Parathyroid adenoma (tissue), 2 donors: ENCODE data around the gene SPA17.

Experiments
- H2AFZ ChIP-seq: fragments of 300-600 bp; sonication (generic); one replicate; pipeline ENCODE4 v1.7.0; 2017; ENCODE audit warnings: antibody characterized with exemption, mild to moderate bottlenecking
- H3K27ac ChIP-seq: fragments of 300-600 bp; sonication (generic); one replicate; pipeline ENCODE4 v1.7.0; 2017
- H3K27me3 ChIP-seq: fragments of 300-600 bp; sonication (generic); one replicate; pipeline ENCODE4 v1.7.0; 2017; ENCODE audit warnings: low read length; ENCODE audit not compliant: control insufficient read depth, insufficient read depth
- H3K36me3 ChIP-seq: fragments of 300-600 bp; sonication (generic); one replicate; pipeline ENCODE4 v1.7.0; 2017; ENCODE audit warnings: low read length; ENCODE audit not compliant: control insufficient read depth, insufficient read depth
- H3K4me1 ChIP-seq: fragments of 300-600 bp; sonication (generic); one replicate; pipeline ENCODE4 v1.7.0; 2017; ENCODE audit warnings: control low read depth
- H3K4me2 ChIP-seq: fragments of 300-600 bp; sonication (generic); one replicate; pipeline ENCODE4 v1.7.0; 2017; ENCODE audit warnings: low read length
- H3K4me3 ChIP-seq: fragments of 300-600 bp; sonication (generic); one replicate; pipeline ENCODE4 v1.7.0; 2017; ENCODE audit warnings: low read depth, low read length
- H3K79me2 ChIP-seq: fragments of 300-600 bp; sonication (generic); one replicate; pipeline ENCODE4 v1.7.0; 2017; ENCODE audit warnings: control low read depth
- H3K9ac ChIP-seq: fragments of 300-600 bp; sonication (generic); one replicate; pipeline ENCODE4 v1.7.0; 2017; ENCODE audit warnings: mild to moderate bottlenecking
- H3K9me3 ChIP-seq: fragments of 300-600 bp; sonication (generic); one replicate; pipeline ENCODE4 v1.7.0; 2017; ENCODE audit warnings: low read length; ENCODE audit not compliant: control insufficient read depth
- TF ChIP-seq, protein P1 (sequence below): fragments of 300-600 bp; sonication (generic); IDR thresholded peaks from one replicate; pipeline ENCODE4 v1.7.0; 2017; ENCODE audit warnings: antibody characterized with exemption, mild to moderate bottlenecking
- donor health status: primary hyperparathyroidism.

The SPA17 gene

DNA sequence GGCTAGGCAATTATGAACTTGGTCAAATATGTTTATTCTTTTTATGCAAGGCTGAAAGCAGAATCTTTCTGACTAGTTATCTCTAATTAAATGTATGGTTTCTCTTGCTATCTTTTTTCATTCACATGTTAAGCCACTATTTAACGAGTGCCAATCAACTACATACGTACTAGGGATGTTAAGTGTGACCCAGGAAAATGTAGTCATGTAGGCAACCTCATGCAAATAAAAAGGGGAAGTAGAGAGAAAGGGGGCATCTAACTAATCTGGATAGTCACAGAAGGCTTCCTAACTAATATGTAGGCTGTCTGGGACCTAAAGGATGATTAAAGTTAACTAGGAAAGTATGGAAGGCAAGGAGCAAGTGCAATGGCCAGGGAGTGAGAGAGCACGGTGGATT lies 27.6 kb upstream of the SPA17 start:
- Histone ChIP-seq H3K4me1 (no peaks in the 10 kb centered on the region), H3K9ac (no peak overlapping the region), H3K27me3 (no peaks in the 10 kb centered on the region), H3K36me3 (no peaks in the 10 kb centered on the region), H3K9me3 (no peaks in the 10 kb centered on the region), H3K4me2 (no peak overlapping the region), H2AFZ (no peak overlapping the region), H3K27ac (no peak overlapping the region), H3K4me3 (no peak overlapping the region), H3K79me2 (no peaks in the 10 kb centered on the region)
- TF ChIP-seq, protein P1, sequence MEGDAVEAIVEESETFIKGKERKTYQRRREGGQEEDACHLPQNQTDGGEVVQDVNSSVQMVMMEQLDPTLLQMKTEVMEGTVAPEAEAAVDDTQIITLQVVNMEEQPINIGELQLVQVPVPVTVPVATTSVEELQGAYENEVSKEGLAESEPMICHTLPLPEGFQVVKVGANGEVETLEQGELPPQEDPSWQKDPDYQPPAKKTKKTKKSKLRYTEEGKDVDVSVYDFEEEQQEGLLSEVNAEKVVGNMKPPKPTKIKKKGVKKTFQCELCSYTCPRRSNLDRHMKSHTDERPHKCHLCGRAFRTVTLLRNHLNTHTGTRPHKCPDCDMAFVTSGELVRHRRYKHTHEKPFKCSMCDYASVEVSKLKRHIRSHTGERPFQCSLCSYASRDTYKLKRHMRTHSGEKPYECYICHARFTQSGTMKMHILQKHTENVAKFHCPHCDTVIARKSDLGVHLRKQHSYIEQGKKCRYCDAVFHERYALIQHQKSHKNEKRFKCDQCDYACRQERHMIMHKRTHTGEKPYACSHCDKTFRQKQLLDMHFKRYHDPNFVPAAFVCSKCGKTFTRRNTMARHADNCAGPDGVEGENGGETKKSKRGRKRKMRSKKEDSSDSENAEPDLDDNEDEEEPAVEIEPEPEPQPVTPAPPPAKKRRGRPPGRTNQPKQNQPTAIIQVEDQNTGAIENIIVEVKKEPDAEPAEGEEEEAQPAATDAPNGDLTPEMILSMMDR = no peak

DNA sequence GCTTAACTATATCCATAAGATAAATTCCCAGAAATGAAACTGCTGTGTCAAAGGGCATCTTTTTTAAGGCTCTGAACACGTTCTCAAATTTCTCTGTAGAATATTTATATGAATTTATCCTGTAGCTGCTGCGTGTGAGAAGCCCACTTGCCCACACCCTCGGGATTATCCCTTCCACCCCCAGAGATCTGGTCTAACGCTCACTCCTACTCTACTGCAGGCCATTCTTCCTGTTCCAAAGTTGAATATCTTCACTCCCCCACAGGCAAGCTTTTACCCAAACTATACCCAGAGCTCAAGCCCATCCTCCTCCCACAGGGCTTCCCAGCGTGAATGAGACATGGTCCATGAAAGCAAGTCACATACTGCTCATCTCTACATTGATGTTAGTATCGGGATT lies 25.1 kb upstream of the SPA17 start:
- no peaks in the 10 kb centered on the region for H3K4me1 ChIP-seq
- TF ChIP-seq, protein P1 = no peak
- H3K4me2 ChIP-seq = no peak overlapping the region
- no peaks in the 10 kb centered on the region for H3K36me3 ChIP-seq
- no peaks in the 10 kb centered on the region for H3K79me2 ChIP-seq
- H2AFZ ChIP-seq = no peak overlapping the region
- no peak overlapping the region for H3K4me3 ChIP-seq
- H3K9ac ChIP-seq = no peak overlapping the region
- H3K27me3 ChIP-seq = no peaks in the 10 kb centered on the region
- H3K27ac ChIP-seq = no peak overlapping the region
- no peaks in the 10 kb centered on the region for H3K9me3 ChIP-seq

DNA sequence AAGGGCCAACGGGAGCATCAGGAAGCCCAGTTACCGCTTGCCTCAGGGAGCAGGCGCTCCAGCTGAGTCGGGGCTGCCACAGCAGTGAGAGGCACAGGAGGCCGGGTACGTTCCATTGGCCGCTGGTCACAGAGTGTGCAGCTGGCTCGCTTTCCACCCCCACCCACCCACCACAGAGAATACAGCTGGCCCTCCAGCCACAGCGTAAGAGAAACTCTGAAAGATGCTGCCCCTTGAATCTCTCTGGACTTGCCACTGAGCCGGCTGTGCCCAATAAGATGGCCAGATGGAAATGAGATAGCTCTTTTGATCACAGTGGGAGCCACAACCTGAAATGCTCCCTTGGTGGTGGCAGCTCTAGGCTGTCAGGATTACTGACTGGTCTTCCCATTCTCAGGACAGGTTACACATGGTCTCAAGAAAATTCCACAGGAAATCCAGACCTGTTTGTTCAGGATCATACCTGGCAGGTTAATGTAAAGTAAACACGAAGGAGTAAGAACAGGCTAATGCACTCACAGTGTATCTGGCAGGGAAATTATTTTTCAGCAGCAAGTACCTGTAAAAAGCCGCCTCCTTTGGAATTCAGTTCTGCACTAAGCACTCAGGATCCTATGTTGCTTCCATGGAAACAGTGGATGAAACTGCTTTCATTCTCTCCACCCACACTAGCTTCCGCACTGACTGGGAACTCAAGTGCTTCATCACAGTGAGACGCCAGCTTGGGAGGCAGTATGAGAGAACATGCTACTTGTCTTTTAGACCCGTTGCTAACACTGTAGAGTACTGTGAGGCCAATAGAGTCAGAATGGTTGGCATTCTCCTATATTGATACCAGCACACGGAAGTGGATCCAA lies 16.7 kb upstream of the SPA17 start:
- H3K36me3 ChIP-seq = no peaks in the 10 kb centered on the region
- no peak overlapping the region for H3K27ac ChIP-seq
- TF ChIP-seq, protein P1 = no peak

DNA sequence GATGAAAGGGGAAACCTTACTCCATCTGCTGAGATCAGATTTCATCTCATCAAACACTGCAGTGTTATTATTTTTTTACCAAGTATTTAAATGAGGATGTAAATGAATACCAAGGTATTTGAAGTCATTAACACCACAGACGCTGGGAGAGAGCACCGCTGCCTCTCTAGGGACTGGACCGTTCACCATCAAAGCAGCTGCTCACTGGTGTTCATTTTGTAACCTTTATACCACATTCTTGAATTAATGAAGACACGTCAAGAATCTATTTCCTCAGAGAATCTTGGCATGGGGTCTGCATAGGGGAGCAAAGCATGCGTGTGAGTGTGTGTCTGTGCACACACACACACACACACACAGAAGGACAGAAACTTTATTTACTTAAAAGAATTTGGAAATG lies 15.8 kb upstream of the SPA17 start:
- Histone ChIP-seq H2AFZ (no peak overlapping the region), H3K27ac (no peak overlapping the region), H3K4me2 (no peak overlapping the region), H3K36me3 (no peaks in the 10 kb centered on the region), H3K79me2 (no peaks in the 10 kb centered on the region), H3K27me3 (no peaks in the 10 kb centered on the region), H3K4me1 (no peaks in the 10 kb centered on the region), H3K9ac (no peak overlapping the region), H3K4me3 (no peak overlapping the region), H3K9me3 (no peaks in the 10 kb centered on the region)
- TF ChIP-seq, protein P1 = no peak

More for the DNA sequence above, 16.7 kb upstream of the SPA17 start:
- Histone ChIP-seq H3K9ac (no peak overlapping the region), H3K27me3 (no peaks in the 10 kb centered on the region), H3K4me2 (no peak overlapping the region), H3K4me3 (no peak overlapping the region), H3K4me1 (no peaks in the 10 kb centered on the region), H3K9me3 (no peaks in the 10 kb centered on the region), H2AFZ (no peak overlapping the region), H3K79me2 (no peaks in the 10 kb centered on the region)

DNA sequence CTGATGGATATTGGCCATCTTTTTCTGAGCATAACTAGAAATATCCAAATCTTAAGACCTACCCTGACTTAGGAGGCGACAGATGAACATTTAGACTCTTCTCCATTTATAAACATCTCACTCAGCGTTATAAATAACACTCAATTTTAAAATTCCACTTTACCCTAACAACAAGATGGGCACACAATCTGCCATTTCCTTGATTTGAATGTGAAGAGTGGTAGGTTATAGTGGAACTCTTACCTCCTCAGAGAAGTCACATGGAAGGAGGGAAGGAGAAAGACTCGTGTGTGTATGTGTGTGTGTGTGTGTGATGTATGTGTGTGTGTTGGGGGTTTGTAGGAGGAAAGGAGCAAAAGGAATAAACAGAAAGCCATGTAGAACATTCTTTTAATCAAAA lies 15.2 kb upstream of the SPA17 start:
- Histone ChIP-seq H3K36me3 (no peaks in the 10 kb centered on the region), H3K4me3 (no peak overlapping the region), H3K79me2 (no peaks in the 10 kb centered on the region), H3K9me3 (no peaks in the 10 kb centered on the region), H3K9ac (no peak overlapping the region), H2AFZ (no peak overlapping the region), H3K27me3 (no peaks in the 10 kb centered on the region), H3K4me1 (no peaks in the 10 kb centered on the region), H3K27ac (no peak overlapping the region), H3K4me2 (no peak overlapping the region)
- TF ChIP-seq, protein P1 = no peak
